ENCODE measurements around the gene CYSTM1. TPM values are rescaled to one million over a fixed set of nuclear protein-coding genes. Genes with fewer than 3 reads are reported as not detected.

CYSTM1 gene
- polyA plus RNA-seq, 1 donor from 2014 or later, result 6.6 TPM

DNA sequence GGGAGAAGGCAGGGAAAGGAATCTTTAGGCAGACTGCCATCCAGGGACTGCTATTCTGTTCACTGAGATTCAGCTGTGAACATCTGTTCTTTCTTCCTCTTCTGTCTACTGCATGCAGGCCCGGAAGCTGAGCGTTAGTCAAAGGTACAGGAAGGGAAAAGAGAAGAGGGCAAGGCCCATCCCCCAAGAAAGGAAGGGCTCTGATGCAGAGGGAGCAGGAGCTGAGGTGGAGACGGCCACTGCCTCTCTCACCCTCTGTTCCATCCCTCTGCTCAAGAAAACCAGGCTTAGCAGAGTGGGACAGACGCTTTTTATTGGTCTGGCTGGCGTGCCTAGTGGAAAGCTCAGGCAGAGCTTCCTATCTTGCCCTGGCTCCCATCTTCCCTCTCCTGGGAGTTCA is 70.4 kb downstream of the CYSTM1 start:
- H3K9me2 ChIP-seq (ENCODE audit: insufficient read depth, low read length), result no peaks in the 10 kb centered on the region
- no peak overlapping the region for H3K4me3 ChIP-seq (ENCODE audit: low read length)
- H3K4me2 ChIP-seq (ENCODE audit: low read length), result no peak overlapping the region
- H3F3A ChIP-seq (ENCODE audit: insufficient read depth, low read length, poor library complexity, severe bottlenecking), result no peaks in the 10 kb centered on the region
- TF ChIP-seq POLR2AphosphoS5 (IDR thresholded peaks at IDR 0.05), result no peak
- TF ChIP-seq SMC3 (conservative IDR thresholded peaks at IDR 0.05; ENCODE audit: poor library complexity), result no peak
- TF ChIP-seq, protein P1, sequence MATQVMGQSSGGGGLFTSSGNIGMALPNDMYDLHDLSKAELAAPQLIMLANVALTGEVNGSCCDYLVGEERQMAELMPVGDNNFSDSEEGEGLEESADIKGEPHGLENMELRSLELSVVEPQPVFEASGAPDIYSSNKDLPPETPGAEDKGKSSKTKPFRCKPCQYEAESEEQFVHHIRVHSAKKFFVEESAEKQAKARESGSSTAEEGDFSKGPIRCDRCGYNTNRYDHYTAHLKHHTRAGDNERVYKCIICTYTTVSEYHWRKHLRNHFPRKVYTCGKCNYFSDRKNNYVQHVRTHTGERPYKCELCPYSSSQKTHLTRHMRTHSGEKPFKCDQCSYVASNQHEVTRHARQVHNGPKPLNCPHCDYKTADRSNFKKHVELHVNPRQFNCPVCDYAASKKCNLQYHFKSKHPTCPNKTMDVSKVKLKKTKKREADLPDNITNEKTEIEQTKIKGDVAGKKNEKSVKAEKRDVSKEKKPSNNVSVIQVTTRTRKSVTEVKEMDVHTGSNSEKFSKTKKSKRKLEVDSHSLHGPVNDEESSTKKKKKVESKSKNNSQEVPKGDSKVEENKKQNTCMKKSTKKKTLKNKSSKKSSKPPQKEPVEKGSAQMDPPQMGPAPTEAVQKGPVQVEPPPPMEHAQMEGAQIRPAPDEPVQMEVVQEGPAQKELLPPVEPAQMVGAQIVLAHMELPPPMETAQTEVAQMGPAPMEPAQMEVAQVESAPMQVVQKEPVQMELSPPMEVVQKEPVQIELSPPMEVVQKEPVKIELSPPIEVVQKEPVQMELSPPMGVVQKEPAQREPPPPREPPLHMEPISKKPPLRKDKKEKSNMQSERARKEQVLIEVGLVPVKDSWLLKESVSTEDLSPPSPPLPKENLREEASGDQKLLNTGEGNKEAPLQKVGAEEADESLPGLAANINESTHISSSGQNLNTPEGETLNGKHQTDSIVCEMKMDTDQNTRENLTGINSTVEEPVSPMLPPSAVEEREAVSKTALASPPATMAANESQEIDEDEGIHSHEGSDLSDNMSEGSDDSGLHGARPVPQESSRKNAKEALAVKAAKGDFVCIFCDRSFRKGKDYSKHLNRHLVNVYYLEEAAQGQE (IDR thresholded peaks at IDR 0.05; ENCODE audit: borderline replicate concordance), result no peak
- TF ChIP-seq, protein P2, sequence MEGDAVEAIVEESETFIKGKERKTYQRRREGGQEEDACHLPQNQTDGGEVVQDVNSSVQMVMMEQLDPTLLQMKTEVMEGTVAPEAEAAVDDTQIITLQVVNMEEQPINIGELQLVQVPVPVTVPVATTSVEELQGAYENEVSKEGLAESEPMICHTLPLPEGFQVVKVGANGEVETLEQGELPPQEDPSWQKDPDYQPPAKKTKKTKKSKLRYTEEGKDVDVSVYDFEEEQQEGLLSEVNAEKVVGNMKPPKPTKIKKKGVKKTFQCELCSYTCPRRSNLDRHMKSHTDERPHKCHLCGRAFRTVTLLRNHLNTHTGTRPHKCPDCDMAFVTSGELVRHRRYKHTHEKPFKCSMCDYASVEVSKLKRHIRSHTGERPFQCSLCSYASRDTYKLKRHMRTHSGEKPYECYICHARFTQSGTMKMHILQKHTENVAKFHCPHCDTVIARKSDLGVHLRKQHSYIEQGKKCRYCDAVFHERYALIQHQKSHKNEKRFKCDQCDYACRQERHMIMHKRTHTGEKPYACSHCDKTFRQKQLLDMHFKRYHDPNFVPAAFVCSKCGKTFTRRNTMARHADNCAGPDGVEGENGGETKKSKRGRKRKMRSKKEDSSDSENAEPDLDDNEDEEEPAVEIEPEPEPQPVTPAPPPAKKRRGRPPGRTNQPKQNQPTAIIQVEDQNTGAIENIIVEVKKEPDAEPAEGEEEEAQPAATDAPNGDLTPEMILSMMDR (IDR thresholded peaks at IDR 0.05; ENCODE audit: poor library complexity, severe bottlenecking), result no peak
- TF ChIP-seq EZH2 (IDR thresholded peaks at IDR 0.05; ENCODE audit: borderline replicate concordance, insufficient read depth, low read length, poor library complexity, severe bottlenecking), result no peak
- TF ChIP-seq MXI1 (conservative IDR thresholded peaks at IDR 0.05; ENCODE audit: poor library complexity, severe bottlenecking), result no peak
- TF ChIP-seq TAF1 (IDR thresholded peaks at IDR 0.05; ENCODE audit: low read depth), result no peak
- no peak for TF ChIP-seq EP300 (conservative IDR thresholded peaks at IDR 0.05; ENCODE audit: poor library complexity, severe bottlenecking)
- no peak for TF ChIP-seq RAD21 (conservative IDR thresholded peaks at IDR 0.05)
- H2AFZ ChIP-seq (ENCODE audit: low read depth, low read length), result no peak overlapping the region
- H3K79me2 ChIP-seq (replicated peaks; ENCODE audit: insufficient read depth, low read length), result no peaks in the 10 kb centered on the region
- no peaks in the 10 kb centered on the region for H3K9me3 ChIP-seq (ENCODE audit: low read length)
- no peaks in the 10 kb centered on the region for H4K20me1 ChIP-seq (ENCODE audit: insufficient read depth)
- no peaks in the 10 kb centered on the region for H3K27me3 ChIP-seq (ENCODE audit: insufficient read depth, low read depth, low read length)
- no peak overlapping the region for H3K9ac ChIP-seq (ENCODE audit: low read length)
- no peak overlapping the region for H3K27ac ChIP-seq (ENCODE audit: low read length)
- H3K36me3 ChIP-seq (ENCODE audit: insufficient read depth, low read length), result no peaks in the 10 kb centered on the region

DNA sequence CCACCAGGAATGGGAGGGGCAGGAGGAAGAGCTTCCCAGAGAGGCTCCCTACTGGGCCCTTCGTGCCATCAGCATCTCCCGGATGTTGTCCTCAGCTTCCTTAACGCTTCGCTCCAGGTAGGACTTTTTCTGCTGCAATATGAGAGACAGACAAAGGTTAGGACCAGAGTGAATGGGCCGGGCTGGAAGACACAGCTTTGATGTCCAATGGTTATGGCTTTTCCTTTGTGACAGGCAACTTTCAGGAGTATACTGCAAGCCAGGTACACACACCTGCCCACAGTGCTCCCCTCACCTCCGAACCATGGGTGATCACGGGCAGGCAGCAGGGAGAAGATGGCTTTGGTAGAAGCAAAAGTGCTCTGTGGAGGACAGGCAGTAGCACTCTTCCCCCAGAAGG is 70.9 kb downstream of the CYSTM1 start:
- Histone ChIP-seq H3K27me3 (ENCODE audit: insufficient read depth, low read depth, low read length) (no peaks in the 10 kb centered on the region), H3K9me3 (ENCODE audit: low read length) (no peaks in the 10 kb centered on the region), H2AFZ (ENCODE audit: low read depth, low read length) (no peak overlapping the region), H3K4me3 (ENCODE audit: low read length) (no peak overlapping the region), H3K79me2 (replicated peaks; ENCODE audit: insufficient read depth, low read length) (no peaks in the 10 kb centered on the region), H3K9me2 (ENCODE audit: insufficient read depth, low read length) (no peaks in the 10 kb centered on the region), H3K27ac (ENCODE audit: low read length) (no peak overlapping the region), H3K36me3 (ENCODE audit: insufficient read depth, low read length) (no peaks in the 10 kb centered on the region), H3F3A (ENCODE audit: insufficient read depth, low read length, poor library complexity, severe bottlenecking) (no peaks in the 10 kb centered on the region), H4K20me1 (ENCODE audit: insufficient read depth) (no peaks in the 10 kb centered on the region), H3K9ac (ENCODE audit: low read length) (no peak overlapping the region), H3K4me2 (ENCODE audit: low read length) (no peak overlapping the region)
- TF ChIP-seq, protein P1 (IDR thresholded peaks at IDR 0.05; ENCODE audit: borderline replicate concordance), result no peak
- no peak for TF ChIP-seq TAF1 (IDR thresholded peaks at IDR 0.05; ENCODE audit: low read depth)
- TF ChIP-seq, protein P2 (IDR thresholded peaks at IDR 0.05; ENCODE audit: poor library complexity, severe bottlenecking), result no peak
- TF ChIP-seq EP300 (conservative IDR thresholded peaks at IDR 0.05; ENCODE audit: poor library complexity, severe bottlenecking), result no peak
- TF ChIP-seq RAD21 (conservative IDR thresholded peaks at IDR 0.05), result no peak
- TF ChIP-seq POLR2AphosphoS5 (IDR thresholded peaks at IDR 0.05), result no peak
- TF ChIP-seq SMC3 (conservative IDR thresholded peaks at IDR 0.05; ENCODE audit: poor library complexity), result no peak
- TF ChIP-seq EZH2 (IDR thresholded peaks at IDR 0.05; ENCODE audit: borderline replicate concordance, insufficient read depth, low read length, poor library complexity, severe bottlenecking), result no peak
- TF ChIP-seq MXI1 (conservative IDR thresholded peaks at IDR 0.05; ENCODE audit: poor library complexity, severe bottlenecking), result no peak

Data from neural cell (in vitro differentiated cells).